ENCODE data around the gene RBM47.

- TF ChIP-seq ZNF699 (CRISPR knock-in tag; IDR thresholded peaks at IDR 0.05; ENCODE audit: insufficient replicate concordance) = no peak
- no peak for TF ChIP-seq MXD1 (CRISPR knock-in tag; IDR thresholded peaks at IDR 0.05; ENCODE audit: borderline replicate concordance, poor library complexity, severe bottlenecking)
- no peak for TF ChIP-seq LCOR (CRISPR knock-in tag; IDR thresholded peaks at IDR 0.05)
- TF ChIP-seq CTCF (IDR thresholded peaks at IDR 0.05 in 2 of 3, conservative IDR thresholded peaks at IDR 0.05 in 1 of 3; ENCODE audit: insufficient read depth in 2 of 3, low read depth in 1 of 3, low read length in 3 of 3) = no peak
- TF ChIP-seq NR2C2 (CRISPR knock-in tag; IDR thresholded peaks at IDR 0.05) = no peak
- TF ChIP-seq NR2C2 (tag; IDR thresholded peaks at IDR 0.05) = no peak
- TF ChIP-seq TAF1 (IDR thresholded peaks at IDR 0.05; ENCODE audit: control insufficient read depth, extremely low read depth, insufficient read depth, low read length, severe bottlenecking) = no peak
- no peak for TF ChIP-seq MTA3 (IDR thresholded peaks at IDR 0.05; ENCODE audit: borderline replicate concordance)
- no peak for TF ChIP-seq SIN3A (IDR thresholded peaks at IDR 0.05; ENCODE audit: borderline replicate concordance in 2 of 2, control insufficient read depth in 1 of 2, low read depth in 2 of 2, low read length in 2 of 2)
- no peak for TF ChIP-seq MAFG (tag; conservative IDR thresholded peaks at IDR 0.05)
- no peak for TF ChIP-seq HNRNPUL1 (IDR thresholded peaks at IDR 0.05; ENCODE audit: low read length)
- TF ChIP-seq ZNF311 (CRISPR knock-in tag; IDR thresholded peaks at IDR 0.05) = no peak
- no peak for TF ChIP-seq CXXC5 (CRISPR knock-in tag; IDR thresholded peaks at IDR 0.05)
- no peak for TF ChIP-seq ARID2 (IDR thresholded peaks at IDR 0.05)
- TF ChIP-seq LARP7 (IDR thresholded peaks at IDR 0.05) = no peak
Measured at GRCh38 chr4:40479378-40479777, 150.3 kb downstream of the RBM47 start.
